WERI-Rb-1 (cell line): Measurements from ENCODE around the gene RPRD1B.

Experiments
- DNase-seq: peaks from one replicate; pipeline ENCODE4 v3.0.0-alpha.2; 2020
- H3K27ac ChIP-seq: fragments of 250-450 bp; sonication (Bioruptor Pico); 2 replicates; pipeline ENCODE4 v1.5.1; 2020; ENCODE audit warnings: mild to moderate bottlenecking, moderate library complexity
- H3K27me3 ChIP-seq: fragments of 250-450 bp; sonication (Bioruptor Pico); 2 replicates; pipeline ENCODE4 v1.5.1; 2021; ENCODE audit warnings: mild to moderate bottlenecking, low read depth, moderate library complexity; ENCODE audit not compliant: insufficient read depth, severe bottlenecking
- H3K36me3 ChIP-seq: fragments of 250-450 bp; sonication (Bioruptor Pico); 2 replicates; pipeline ENCODE4 v1.5.1; 2020; ENCODE audit warnings: mild to moderate bottlenecking, moderate library complexity
- H3K4me3 ChIP-seq: 2 replicates; pipeline ENCODE4 v1.5.1; 2011; ENCODE audit warnings: low read depth, mild to moderate bottlenecking, control low read depth, low read length
- H3K9me3 ChIP-seq: fragments of 250-450 bp; sonication (Bioruptor Pico); 2 replicates; pipeline ENCODE4 v1.5.1; 2021; ENCODE audit warnings: mild to moderate bottlenecking, moderate library complexity; ENCODE audit not compliant: severe bottlenecking
- TF ChIP-seq, protein P1 (sequence below): IDR thresholded peaks from 2 replicates; pipeline ENCODE4 v1.5.1; 2011; ENCODE audit warnings: low read depth, mild to moderate bottlenecking, control low read depth, inconsistent platforms, low read length

RPRD1B gene

DNA sequence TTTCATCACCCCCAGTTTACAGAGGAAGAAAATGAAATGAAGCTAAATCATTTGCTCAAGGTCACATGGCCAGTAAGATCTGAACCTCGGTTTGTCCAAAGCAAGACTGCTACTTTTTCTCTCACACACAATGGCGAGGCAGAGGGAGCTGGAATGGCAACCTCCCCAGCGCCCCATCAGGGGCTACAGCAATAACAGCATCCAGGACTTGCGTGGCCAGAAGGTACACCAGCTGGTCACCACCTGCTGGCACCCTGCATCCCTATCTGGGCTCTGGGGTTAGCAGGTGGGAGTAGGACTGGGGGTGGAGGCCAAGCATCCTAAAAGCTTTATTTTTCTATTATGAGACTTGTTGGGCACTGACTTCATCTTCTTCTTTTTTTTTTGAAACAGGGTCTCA lies 41.6 kb upstream of the RPRD1B start:
- Histone ChIP-seq H3K4me3 (no peak overlapping the region), H3K36me3 (peaks cover 57% of the 10 kb centered on the region), H3K27ac (peak overlapping the region; percentile 71), H3K9me3 (no peaks in the 10 kb centered on the region), H3K27me3 (no peaks in the 10 kb centered on the region)
- TF ChIP-seq, protein P1, sequence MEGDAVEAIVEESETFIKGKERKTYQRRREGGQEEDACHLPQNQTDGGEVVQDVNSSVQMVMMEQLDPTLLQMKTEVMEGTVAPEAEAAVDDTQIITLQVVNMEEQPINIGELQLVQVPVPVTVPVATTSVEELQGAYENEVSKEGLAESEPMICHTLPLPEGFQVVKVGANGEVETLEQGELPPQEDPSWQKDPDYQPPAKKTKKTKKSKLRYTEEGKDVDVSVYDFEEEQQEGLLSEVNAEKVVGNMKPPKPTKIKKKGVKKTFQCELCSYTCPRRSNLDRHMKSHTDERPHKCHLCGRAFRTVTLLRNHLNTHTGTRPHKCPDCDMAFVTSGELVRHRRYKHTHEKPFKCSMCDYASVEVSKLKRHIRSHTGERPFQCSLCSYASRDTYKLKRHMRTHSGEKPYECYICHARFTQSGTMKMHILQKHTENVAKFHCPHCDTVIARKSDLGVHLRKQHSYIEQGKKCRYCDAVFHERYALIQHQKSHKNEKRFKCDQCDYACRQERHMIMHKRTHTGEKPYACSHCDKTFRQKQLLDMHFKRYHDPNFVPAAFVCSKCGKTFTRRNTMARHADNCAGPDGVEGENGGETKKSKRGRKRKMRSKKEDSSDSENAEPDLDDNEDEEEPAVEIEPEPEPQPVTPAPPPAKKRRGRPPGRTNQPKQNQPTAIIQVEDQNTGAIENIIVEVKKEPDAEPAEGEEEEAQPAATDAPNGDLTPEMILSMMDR: no peak
- DNase-seq: peak; percentile 44

DNA sequence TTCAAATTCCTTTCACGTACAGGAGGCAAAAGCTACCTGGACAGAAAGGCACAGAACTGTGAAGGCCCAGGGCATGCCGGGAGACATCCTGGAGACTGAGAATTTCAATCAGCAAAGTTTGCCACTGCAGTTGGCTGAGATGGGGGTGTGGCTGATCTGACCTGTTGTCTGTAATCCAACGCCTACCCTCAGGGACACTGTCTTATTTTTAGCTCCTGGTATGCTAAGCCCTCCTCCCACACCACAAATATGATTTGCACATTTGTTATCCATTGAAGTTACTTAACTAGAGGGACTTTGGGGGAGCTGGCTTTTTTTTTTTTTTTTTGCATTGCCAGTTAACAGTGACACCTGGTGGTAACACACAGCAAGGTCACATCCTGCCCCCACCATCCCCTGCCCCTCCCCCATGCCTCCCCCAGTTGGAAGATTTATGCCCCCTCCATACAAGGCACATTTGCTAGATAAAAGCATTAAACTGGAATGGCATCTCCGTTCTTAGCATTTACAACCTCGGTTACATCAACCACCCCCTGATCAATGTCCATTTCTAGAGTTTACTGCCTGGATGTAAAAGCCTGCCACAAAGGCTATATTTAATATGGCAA lies 40.6 kb upstream of the RPRD1B start:
- H3K36me3 ChIP-seq: peaks cover 64% of the 10 kb centered on the region
- no peak overlapping the region for H3K4me3 ChIP-seq
- H3K27me3 ChIP-seq: no peaks in the 10 kb centered on the region
- H3K27ac ChIP-seq: peak overlapping the region; percentile 71
- H3K9me3 ChIP-seq: no peaks in the 10 kb centered on the region
- TF ChIP-seq, protein P1: peak; percentile 55
- peak; percentile 55 for DNase-seq

DNA sequence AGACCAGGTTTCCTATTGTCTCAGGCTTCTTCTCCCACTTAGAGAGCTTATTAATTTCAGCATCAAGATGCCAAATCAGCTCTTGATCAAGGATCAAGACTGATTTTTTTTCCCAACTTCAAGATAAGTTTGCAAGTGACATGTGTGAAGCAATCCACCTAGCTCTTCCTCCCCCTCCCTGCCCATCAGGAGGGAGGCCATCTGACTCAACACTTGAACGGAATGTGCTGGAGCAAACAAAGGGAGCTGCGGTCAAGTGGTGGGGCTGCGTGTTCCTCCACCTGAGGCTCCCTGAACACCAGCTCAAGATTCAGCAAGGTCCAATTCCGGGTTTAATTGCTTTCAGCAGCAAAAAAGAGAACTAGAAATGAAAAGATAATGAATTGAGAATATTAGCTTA lies 39.0 kb upstream of the RPRD1B start:
- peaks cover 67% of the 10 kb centered on the region for H3K36me3 ChIP-seq
- H3K9me3 ChIP-seq: no peaks in the 10 kb centered on the region
- TF ChIP-seq, protein P1: no peak
- H3K4me3 ChIP-seq: no peak overlapping the region
- H3K27me3 ChIP-seq: no peaks in the 10 kb centered on the region
- H3K27ac ChIP-seq: no peak overlapping the region
- DNase-seq: no peak

DNA sequence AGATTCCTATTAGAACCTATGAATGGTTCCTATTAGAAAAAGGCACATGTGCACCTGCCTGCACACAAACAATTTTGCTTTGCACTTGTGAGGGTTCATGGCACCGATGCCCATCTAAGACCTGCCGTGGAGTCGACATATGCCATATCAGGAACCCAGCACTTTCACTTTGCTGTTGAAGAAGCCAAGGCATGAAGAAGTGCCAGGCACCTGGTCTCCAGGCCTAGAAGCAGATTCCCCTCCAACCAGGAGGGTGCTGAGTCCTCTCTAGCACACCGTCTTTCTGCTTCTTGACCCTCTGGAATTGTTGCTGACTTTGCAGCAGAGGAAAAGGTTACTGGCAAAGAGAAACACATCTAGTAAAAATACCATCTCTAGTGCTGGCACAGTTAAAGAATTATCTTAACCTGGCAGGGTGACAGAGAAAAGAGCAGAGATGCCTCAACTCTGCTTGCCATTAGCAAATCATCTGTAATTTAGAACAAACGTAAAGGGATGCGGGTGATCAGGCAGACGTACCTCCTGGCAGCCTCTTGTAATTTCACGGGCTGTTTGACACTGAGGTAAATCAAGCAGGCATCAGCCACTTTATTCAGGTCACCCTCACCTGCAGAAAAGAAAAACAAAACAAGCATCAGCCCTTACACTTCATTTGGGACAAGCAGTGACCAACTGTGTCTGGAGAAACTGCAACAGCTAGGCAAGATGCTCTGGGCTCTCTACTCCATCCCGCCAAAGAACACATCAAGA lies 37.5 kb upstream of the RPRD1B start:
- H3K27ac ChIP-seq: no peak overlapping the region
- no peak overlapping the region for H3K4me3 ChIP-seq
- H3K27me3 ChIP-seq: no peaks in the 10 kb centered on the region
- no peaks in the 10 kb centered on the region for H3K9me3 ChIP-seq
- TF ChIP-seq, protein P1: no peak
- peaks cover 82% of the 10 kb centered on the region for H3K36me3 ChIP-seq
- DNase-seq: no peak

DNA sequence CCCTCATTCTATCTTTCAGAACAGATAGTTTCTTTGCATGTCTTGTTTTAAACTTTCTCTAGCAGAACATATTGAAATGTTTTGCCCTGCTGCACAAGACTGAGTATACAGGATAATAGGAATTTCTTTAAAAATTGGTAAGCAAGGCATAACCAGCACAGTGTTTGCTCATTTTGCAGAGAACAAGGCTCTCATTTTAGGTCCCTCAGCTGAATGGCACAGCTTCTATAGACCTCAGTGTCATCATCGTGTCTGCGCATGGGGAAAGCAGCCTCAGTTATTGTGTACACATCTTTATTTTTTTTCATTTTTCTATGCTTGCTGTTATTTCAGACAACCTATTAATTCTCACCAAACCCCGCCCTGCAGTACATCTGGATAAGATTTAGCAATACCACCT lies 36.0 kb upstream of the RPRD1B start:
- peaks cover 90% of the 10 kb centered on the region for H3K36me3 ChIP-seq
- no peak for DNase-seq
- no peaks in the 10 kb centered on the region for H3K27me3 ChIP-seq
- TF ChIP-seq, protein P1: no peak
- no peak overlapping the region for H3K4me3 ChIP-seq
- no peak overlapping the region for H3K27ac ChIP-seq
- H3K9me3 ChIP-seq: no peaks in the 10 kb centered on the region
